CD4-positive, alpha-beta T cell treated with Interleukin-4 for 4 hours (primary cell): ENCODE results near the gene PCNT.

ENCODE experiments used
- DNase-seq: peaks from one replicate; pipeline ENCODE4 v3.0.0-alpha.2; 2020

PCNT gene

DNA sequence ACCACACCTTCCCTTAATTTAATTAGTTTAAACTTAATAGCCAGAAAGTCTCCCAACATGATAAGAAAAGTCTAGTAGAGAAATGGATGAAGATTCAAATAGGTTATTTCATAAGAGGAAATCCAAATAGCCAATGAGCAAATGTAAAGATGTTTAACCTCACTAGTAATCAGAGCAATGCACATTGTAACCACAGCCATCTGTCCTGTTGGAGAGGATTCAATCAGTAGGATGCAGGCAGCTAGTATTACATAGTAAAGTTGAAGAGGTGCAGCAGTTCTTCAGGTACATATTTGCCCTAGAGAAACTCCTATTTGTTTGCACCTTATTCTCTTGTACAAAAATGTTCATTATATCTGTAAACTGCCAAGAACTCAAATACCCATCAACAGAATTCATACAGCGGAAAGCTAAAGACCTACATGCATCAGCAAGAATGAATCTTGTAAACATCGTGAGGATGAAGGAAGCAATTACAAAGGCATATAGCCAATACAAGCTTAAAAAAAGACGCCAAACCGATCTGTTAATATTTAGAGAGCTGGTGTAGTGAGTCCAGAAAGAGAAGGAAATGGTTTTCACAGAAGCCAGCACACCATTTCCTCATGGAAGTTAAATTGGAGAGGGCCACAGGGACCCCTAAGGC lies 162.6 kb downstream of the PCNT start:
- DNase-seq = no peak

DNA sequence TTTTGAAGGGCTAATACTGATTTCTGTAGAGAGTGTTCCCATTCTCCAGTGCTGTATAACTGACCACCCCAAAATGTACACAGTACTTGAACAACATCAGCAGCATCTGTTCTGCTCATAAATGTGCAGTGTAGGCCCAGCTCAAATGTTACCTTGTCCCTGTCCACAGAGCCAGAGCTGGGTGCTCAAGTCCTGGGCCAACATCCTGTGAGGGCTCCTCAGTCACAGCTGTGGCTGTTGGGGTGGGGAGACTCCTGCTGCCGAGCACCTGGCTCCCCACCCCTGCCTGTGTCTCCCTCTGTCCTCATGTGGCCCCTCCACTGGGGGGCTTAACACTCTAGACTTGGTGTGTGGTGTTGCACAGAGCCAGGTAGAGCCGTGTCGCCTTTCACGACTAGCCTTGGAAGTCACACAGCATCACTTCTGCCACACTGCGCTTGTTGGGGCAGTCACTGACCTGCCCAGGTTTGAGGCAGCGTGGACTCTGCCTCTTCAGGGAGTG lies 165.3 kb downstream of the PCNT start:
- no peak for DNase-seq

DNA sequence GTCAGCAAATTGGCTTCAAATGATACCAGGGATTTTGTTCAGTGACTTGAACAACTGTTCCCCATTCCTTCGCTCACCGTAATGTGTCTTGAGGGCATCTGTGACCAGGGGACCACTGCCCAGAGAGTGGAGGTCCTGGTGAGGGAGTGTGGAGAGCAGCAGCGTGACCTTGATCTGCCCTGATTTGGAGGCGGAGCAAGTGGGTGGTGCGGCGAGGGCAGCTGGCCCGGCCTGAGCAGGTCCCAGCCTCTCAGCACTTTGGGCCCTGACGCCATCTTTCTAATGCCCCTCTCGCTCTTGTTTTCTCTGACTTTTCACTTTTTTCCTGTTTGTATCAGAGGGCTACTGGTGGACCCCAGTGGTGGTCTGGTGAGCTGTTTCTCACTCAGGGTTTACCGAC lies 165.8 kb downstream of the PCNT start:
- DNase-seq = no peak

DNA sequence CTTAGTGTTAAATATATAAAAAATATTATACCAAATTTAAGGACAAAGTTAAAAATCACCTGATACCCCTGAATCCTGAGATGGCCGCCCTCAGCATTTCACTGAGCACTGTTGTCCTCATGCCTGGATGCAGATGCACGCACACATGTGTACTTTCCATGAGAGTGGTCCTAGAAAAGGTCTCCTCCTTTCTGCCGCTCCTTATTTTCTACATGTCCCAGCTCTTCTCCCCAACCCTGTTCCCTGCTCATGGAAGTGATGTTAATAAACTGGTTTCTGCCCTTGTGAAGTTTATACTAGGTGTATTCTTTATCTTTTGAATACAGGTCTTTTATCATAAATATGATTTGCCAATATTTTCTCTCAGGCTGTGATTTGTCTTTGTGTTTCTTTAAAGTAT lies 167.6 kb downstream of the PCNT start:
- no peak for DNase-seq

DNA sequence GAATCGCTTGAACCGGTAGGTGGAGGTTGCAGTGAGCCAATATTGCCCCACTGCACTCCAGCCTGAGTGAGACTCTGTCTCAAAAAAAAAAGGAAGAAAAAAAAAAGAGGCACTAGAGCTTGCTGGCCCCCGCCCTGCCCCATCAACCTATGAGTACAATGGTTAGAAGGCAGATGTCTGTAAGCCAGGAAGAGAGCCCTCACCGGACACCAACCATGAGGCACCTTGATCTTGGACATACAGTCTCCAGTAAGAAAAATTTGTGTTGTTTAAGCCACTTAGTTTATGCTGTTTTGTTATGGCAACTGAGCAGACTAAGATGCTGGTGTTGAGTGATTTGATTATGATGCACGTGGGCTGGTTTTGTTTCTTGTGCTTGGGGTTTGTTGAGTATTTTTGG lies 168.9 kb downstream of the PCNT start:
- DNase-seq = no peak

DNA sequence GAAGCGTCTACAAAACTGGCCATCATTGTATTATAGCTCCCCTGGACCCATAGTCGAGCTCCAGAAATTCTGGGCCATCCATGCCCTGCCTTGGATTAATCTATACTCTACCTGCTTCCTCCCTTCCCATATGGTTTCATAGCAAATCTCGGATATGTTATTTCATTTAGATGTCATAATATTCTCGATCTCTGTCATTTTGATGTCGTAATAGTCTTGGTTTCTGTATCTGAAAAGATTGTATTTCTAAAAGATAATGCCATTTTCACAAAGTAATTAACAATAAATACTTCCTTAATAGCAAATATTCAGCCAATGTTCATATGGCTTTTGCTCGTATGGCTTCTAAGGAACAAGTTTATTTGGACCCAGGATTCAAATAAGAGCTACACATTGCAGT lies 169.9 kb downstream of the PCNT start:
- DNase-seq = no peak
